ENCODE data around the gene ARHGAP6.

The ARHGAP6 gene

DNA sequence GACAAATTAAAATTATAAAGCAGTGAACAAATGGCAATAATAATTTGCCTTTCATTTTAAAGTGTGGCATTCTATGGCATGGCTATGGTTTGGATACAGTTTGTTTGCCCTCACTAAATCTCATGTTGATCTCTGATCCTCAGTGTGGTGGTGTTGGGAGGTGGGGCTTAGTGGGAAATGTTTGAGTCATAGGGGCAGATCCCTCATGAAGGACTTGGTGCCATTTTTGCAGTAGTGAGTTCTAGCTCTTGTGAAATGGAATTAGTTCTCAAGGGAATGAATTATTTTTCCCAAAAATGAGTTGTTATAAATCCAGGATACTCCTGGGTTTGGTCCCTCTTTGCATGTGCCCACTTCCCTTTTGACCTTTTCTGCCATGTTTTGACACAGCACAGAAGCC, 191.1 kb downstream of the ARHGAP6 start:
- no peak for DNase-seq (ENCODE audit: low read depth)
- H3K4me3 ChIP-seq (ENCODE audit: low read depth, low read length) = no peak overlapping the region
- TF ChIP-seq, protein P1, sequence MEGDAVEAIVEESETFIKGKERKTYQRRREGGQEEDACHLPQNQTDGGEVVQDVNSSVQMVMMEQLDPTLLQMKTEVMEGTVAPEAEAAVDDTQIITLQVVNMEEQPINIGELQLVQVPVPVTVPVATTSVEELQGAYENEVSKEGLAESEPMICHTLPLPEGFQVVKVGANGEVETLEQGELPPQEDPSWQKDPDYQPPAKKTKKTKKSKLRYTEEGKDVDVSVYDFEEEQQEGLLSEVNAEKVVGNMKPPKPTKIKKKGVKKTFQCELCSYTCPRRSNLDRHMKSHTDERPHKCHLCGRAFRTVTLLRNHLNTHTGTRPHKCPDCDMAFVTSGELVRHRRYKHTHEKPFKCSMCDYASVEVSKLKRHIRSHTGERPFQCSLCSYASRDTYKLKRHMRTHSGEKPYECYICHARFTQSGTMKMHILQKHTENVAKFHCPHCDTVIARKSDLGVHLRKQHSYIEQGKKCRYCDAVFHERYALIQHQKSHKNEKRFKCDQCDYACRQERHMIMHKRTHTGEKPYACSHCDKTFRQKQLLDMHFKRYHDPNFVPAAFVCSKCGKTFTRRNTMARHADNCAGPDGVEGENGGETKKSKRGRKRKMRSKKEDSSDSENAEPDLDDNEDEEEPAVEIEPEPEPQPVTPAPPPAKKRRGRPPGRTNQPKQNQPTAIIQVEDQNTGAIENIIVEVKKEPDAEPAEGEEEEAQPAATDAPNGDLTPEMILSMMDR (conservative IDR thresholded peaks at IDR 0.05; ENCODE audit: low read depth, low read length) = no peak

DNA sequence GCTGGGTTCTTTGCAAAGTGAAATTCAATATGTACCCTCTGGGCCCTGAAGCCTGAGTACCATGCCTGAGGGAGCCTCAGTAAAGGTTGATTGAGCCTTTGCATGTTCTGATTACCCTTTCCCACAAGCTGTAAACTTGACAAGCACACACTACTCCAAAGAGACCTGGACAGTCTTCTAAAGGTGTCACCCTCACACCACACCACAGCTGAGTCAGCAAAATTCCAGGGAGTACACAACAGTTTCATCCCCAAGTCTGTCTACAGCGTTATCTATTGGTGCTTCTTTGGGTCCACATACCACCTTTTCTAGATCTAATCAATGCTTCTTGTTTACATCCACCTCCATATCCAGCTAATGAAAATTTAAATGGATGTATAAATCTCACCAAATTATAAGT, 191.7 kb downstream of the ARHGAP6 start:
- no peak overlapping the region for H3K4me3 ChIP-seq (ENCODE audit: low read depth, low read length)
- TF ChIP-seq, protein P1 (conservative IDR thresholded peaks at IDR 0.05; ENCODE audit: low read depth, low read length) = no peak
- DNase-seq (ENCODE audit: low read depth) = no peak

DNA sequence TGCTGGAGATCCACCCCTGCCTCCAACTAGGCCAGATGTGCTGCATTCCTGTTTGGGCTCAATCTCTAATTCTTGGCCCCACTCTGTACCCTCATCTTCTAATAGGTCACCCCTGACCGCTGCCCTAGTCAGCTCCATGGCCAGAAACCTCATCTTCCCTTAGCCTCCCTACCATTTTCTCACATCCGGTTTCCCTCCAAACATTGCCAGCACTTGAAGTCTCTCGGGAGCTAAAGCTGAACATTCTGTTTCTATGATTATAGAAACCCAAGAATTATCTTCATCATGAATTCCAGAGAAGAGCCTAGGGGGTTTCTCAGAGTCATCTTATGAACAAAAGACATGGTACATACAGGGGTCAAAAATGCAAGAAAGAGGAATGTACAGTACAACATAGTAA, 192.8 kb downstream of the ARHGAP6 start:
- no peak overlapping the region for H3K4me3 ChIP-seq (ENCODE audit: low read depth, low read length)
- TF ChIP-seq, protein P1 (conservative IDR thresholded peaks at IDR 0.05; ENCODE audit: low read depth, low read length) = no peak
- peak; percentile 63 for DNase-seq (ENCODE audit: low read depth)

DNA sequence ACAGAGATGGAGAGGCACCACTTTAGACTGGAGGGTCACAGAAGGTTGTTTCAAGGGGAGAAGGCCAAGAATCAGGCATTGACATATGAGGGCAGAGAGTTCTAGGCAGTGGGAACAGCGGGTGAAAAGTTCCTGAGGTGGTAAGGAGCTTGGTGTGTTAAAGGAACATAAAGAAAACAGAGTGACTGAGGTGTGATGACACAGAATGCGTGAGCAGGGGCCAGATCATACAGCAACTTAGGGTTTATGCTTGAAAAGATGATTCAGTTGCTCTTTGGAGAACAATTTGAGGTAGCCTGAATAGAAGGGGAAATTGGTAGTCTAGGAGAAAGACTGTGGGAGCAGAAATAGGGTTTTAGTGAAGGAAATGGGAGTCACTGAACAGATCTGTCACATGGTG, 193.3 kb downstream of the ARHGAP6 start:
- H3K4me3 ChIP-seq (ENCODE audit: low read depth, low read length) = no peak overlapping the region
- DNase-seq (ENCODE audit: low read depth) = no peak
- TF ChIP-seq, protein P1 (conservative IDR thresholded peaks at IDR 0.05; ENCODE audit: low read depth, low read length) = no peak

DNA sequence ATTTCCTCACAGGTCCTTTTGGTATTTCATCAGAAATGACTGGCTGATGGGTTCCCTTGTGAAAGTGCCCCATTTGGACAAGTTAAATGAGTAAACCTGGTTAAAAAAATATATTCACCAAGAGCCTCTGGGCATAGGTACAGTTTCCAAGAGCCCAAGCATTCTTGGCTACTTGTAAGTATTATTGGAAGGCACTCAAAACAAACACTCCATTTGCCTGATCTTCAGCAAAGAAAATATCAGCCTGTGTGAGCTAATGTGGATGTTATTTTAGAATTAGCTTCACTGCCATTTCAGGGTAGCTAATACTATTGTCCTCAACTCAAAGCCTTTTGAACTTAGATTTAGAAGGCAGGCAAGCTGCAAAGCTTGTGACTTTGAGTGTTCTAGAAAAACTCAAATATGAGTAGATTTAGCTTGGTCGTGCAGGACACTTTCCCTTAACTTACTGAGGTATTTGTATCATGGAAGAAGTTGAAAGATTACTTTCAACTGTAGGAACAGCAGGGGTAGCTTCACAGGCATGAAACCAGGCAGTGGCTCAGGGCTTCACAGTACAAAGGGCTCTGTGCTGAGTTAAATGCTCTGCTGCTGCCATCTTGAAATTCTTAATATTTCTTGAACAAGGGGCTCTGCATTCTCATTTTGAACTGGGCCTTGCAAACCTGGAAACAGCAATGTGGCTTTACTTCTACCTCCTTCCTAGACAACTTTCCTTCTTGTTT, 195.3 kb downstream of the ARHGAP6 start:
- no peak overlapping the region for H3K4me3 ChIP-seq (ENCODE audit: low read depth, low read length)
- DNase-seq (ENCODE audit: low read depth) = peak; percentile 89
- TF ChIP-seq, protein P1 (conservative IDR thresholded peaks at IDR 0.05; ENCODE audit: low read depth, low read length) = no peak

DNA sequence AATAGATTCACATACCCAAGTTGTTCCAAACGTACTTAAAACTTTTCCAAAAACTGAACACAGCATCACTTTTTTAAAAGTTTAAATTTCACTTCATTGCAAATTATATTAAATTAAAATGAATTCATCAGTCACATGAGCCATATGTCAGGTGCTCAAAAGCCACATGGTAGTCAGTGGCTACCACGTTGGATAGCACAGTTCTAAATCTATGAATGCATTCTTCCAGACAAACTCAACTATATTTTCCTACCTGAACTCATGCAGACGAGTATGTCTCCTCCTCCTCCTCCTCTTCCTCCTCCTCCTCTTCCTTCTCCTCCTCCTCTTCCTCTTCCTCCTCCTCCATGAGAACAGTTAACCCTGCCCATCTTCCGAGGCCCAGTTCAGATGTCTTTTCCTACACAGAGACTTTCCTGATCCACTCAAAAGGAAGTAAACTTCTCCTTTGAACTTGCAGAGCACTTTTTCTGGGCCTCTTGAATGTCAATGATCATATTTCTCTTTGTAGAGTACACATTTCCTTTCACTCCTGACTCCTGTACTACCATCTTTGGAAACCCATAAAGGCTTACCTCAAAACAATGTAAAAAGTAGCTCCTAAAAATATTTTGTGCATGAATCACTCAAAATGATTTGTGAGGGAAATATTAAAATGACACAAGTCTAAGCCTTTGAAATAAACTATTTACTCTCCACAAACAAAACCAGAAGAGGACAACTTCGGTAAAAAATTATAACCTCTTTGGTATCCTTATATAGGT, 199.9 kb downstream of the ARHGAP6 start:
- H3K4me3 ChIP-seq (ENCODE audit: low read depth, low read length) = no peak overlapping the region
- TF ChIP-seq, protein P1 (conservative IDR thresholded peaks at IDR 0.05; ENCODE audit: low read depth, low read length) = no peak
- no peak for DNase-seq (ENCODE audit: low read depth)

Data from choroid plexus epithelial cell (primary cell).